Stimulated activated CD8-positive, alpha-beta memory T cell treated with anti-CD3 and anti-CD28 coated beads, Interleukin-7, amount 100 ng/mL, for 24 hours (primary cell): ENCODE data around the gene ADAM23.

Experiments
- DNase-seq: peaks from one replicate; pipeline ENCODE4 v3.0.0-alpha.2; 2020; ENCODE audit warnings: low read depth

ADAM23 gene

DNA sequence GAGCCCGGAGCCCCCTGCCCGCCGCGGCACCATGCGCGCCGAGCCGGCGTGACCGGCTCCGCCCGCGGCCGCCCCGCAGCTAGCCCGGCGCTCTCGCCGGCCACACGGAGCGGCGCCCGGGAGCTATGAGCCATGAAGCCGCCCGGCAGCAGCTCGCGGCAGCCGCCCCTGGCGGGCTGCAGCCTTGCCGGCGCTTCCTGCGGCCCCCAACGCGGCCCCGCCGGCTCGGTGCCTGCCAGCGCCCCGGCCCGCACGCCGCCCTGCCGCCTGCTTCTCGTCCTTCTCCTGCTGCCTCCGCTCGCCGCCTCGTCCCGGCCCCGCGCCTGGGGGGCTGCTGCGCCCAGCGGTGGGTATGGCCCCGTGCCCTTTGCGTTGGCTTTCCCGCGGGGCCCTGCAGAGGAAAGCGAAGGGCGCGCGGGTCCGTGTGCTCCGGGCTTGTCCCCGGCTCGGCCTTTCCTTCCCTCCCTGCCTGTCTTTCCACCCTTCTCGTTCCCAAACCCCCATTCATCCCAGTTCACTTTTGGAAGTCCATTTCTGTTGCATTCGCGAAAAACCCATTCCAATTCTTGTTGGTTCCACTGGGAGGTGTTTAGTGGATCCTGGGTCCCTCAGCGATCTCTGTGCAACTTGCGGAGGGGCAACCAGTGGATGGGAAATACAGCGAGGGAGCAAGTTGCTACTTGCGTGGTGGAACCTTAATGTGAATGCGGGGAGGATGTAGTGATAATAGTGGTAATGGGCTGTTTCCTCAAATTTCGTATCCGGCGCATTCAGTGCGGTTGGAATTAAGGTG is 599 bp downstream of the ADAM23 start:
- no peak for DNase-seq

DNA sequence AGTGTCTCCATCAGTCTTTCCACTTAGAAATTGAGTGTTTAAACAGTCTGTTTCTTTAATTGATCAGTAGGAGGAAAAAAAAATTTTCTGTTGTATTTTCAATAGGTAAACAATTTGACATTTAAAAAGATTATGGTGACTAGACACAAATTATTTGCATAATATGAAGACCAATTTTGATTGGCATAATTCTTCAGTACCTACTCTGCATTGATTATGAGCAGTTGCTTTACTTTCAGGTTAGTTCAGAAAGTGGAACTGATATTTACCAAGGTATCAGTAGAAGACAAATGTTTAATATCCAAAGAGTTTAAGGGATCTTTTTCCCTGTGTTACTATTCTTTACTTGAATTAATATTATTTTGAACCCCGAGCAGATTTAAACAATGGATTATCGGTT is 2.6 kb downstream of the ADAM23 start:
- DNase-seq, result no peak

DNA sequence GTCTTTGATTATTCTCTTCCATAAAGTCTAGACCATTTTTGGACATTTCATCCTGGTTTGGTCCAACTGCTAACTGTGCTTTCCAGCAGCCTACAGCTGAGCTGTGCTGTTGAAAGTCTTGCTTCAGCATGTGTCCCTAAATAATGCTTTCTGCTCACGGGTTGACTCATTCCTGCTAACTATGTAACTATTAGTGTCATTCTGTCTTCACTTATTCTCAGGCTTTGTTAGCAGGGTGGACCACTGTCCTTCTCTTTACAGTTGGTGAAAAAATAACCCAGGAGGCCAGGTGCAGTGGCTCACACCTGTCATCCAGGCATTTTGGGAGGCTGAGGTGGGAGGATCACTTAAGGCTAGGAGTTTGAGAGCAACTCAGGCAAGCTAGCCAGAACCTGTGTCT is 8.9 kb downstream of the ADAM23 start:
- DNase-seq, result no peak

DNA sequence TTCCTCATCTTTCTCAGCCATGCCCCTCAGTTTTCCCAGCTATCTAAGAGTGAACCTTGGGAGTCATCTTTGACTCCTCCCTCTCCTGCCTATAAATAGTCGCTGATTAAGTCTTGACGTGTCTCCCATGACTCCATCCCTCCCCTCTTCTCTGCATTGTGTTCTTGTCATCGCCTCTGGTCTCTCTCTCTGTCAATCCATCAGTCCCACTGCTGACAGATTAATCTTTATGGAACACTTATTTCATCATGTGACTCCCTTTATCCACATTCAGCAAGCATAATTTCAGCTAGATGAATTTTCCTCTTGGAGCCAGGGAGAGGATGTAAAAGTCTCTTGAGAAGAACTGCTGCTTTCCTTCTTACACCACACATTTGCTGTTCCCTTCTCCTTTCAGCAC is 9.4 kb downstream of the ADAM23 start:
- DNase-seq, result no peak

DNA sequence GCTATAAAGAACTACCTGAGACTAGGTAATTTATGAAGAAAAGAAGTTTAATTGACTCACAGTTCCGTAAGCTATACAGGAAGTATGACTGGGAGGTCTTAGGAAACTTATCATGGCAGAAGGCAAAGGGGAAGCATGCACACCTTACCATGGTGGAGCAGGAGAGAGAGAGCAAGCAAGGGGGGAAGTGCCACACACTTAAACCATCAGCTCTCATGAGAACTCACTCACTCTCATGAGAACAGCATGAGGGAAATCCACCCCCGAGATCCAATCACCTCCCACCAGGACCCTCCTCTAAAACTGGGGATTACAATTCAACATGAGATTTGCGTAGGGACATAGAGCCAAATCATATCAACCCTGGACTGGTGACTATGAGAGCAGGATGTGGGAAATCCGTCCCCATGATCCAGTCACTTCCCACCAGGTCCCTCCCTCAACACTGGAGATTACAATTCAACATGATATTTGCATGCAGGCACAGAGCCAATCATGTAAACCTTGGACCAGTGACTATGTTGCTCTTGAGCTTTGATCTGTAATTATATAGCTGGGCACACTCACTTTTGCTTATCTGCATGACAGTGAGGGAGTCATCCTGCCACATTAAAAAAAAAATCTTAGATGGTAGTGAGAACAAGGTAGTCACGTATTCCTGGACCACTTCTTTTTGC is 12.9 kb downstream of the ADAM23 start:
- DNase-seq, result no peak

DNA sequence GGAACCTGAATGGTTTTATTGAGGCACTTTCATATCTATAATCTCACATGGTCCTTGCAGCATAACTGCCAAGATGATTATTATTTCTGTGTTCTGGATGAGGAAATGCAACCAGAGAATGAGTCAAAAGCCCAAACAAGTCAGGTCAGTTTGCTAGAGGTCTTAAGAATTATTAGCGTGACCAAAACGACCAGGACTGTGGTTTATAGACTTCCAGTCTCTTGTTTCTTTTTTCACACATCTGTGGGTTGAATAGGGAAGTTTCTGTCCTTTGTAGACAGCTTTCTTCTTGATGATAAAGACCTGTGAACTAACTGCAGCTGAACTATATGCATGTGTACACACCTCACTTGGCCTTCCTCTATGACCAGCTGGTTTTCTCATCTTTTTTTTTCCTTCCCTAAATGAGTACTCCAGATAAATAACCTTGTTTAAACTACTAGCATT is 13.9 kb downstream of the ADAM23 start:
- no peak for DNase-seq

DNA sequence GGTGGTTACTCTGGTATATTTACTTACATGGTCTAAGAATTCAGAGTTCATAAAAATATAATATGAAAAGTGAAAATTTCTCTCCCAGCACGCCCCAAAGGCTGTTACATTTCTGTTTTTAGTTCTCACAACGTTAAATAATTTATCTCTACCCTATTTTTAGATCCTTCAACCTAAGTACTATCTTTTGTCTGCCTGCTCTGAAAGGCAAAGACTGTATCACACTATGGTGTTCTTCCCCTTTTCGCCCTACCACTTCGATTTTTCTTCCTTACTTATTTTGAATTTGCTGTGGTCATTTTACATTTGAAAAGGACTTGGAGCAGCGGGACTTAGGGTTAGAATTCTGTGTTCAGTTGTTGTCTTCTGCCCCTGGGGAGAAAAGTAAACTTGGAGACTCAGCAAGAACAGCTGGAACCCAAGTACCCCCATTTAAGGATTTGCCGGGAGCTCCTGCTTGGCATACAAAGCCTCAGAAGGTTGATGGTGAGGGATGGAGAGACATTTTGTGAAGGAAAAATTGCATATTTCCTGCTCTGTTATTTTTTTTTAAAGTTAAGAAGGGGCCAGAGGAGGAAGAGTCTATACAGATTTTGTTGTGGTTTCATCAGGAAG is 19.0 kb downstream of the ADAM23 start:
- no peak for DNase-seq

DNA sequence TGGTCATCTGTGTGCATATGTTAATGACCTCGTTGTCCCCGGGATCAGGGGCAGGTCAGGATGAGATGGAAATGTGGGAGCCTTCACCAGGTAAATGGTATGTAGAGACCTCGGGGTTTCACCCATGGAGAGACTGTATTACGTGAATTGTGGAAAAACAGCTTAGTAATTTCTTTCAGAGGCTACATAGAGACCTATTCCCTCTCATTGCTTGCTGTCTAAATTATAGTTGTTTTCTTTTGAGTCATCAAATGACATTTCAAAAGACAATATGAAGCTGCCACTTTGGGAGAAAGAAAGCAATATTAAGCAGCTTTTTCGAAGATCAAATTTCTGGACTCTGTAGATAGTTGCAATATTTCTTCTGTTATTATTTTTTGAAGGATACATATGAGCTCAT is 20.4 kb downstream of the ADAM23 start:
- DNase-seq, result no peak

DNA sequence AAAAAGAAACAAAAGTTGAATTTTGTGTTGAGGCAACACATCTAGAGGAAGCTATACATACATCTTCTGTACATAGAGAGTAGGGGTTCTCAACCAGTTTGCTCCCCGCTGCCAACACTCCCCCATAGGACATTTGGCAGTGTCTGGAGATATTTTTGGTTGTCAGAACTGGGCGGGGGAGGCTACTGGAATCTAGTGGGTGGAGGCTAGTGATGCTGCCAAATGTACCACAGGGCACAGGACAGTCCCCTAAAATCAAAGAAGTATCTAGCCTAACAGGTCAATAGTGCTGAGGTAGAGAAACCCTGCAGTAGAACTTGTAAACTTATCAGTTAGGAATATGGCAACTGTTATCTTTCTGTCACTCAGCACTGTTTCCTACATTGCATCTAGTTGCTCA is 21.3 kb downstream of the ADAM23 start:
- DNase-seq, result no peak

DNA sequence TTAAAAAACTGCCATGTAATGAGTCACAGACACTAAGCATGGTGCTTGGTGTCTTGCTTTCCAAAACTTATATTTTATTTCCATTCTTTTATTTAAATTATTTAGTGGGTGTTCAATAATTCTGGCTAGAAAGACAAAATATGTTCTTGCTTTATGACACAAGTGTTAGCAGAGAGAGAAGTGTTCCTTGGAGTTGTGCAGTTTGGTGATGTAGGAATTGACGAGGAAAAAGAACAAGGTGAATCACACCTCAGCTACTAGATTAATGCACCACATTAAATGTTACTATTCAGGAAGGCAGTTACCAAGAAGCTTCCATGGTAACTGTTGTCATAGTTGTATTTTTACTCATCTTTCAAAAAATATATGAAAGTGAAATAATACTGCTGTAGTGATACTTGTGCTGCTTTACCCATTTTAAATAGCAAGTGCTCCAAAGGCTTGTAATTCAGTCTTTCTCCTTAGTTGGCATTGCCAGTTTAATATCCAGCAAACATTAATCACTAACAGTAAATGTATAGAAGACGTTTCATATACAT is 28.3 kb downstream of the ADAM23 start:
- no peak for DNase-seq

DNA sequence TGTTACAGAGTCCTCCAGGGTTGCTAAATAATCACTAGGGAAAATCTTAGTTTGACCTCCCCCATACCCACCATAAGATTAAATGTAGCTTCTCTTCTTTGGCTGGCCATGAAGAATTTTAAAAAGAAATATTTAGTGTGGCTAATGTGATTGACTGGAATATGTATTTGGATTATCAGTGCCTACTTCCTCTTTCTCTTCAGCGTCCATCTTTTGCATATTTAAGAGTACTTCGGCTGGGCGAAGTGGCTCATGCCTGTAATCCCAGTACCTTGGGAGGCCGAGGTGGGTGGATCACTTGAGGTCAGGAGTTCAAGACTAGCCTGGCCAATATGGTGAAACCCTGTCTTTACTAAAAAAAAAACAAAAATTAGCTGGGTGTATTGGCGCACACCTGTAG is 28.8 kb downstream of the ADAM23 start:
- DNase-seq, result no peak

DNA sequence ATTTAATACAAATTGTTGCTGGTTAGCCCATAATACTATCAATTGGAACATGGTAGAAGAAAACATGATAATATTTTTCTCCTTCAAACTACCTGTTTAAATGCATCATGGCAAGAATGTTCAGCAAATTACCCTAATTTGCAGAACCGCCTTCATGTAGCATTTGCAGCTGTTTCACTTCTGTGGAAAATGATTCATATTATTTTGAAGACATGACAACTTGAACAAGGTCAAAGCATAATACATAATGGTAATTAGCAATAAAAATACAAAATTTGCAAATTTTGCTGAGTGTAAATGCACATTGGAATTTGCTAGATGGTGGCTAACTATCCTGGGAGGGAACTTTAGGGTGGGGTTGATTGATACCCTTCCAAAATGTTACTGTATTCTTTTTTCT is 30.8 kb downstream of the ADAM23 start:
- no peak for DNase-seq

DNA sequence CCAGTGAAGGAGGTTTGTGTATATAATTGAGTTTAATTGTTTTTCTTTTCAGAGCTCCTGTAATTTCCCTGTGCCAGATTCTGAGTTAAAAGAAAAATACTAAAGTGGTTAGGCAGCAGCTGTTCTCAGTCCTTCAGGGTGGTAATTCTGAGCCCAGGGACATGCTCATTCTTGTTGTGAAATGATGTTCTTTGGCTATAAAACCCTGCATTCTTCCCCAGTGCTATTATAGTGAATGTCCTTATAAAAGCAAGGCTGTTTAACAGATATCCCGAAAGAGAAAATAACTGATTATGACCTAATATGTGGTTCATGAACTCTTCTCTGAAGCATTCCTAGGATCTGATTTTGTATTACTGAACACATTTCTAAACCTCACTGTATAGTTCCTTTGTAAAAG is 34.0 kb downstream of the ADAM23 start:
- DNase-seq, result no peak

DNA sequence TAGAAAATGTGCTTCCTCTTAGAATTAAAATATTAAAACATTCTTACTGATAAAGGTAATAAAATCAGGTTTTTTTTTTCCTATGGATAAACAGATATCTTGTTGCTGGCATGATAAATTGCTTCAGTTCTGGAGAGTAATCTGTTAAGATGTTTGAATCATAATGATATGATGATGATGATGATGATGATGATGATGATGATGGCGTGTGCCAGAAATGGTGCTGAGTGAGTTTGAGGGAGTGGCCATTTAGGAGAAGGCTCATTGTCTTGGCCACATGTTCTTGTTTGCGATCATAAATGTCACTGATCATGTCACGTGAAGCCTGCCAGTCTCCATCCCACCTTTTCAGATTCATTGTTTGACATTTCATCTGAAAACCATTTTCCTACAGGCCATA is 35.0 kb downstream of the ADAM23 start:
- DNase-seq, result no peak

DNA sequence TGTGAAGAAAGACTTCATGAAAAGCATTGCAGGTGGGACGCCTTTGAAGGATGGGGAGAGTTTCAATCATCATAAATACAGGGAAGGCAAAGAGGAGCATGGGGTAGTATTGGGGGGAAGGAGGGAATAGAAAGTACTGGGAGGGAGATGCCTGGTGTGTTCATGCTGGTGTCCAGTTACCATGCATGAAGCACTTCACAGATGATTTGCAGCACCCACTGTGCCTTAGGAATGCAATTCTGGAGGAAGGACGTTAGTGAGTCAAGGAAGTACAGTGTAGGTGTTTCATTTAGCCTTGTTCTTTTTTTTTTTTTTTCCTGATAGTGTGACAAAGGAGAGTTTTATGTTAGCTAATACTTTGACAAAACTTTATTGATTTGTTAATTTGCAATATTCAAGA is 36.8 kb downstream of the ADAM23 start:
- DNase-seq, result no peak

DNA sequence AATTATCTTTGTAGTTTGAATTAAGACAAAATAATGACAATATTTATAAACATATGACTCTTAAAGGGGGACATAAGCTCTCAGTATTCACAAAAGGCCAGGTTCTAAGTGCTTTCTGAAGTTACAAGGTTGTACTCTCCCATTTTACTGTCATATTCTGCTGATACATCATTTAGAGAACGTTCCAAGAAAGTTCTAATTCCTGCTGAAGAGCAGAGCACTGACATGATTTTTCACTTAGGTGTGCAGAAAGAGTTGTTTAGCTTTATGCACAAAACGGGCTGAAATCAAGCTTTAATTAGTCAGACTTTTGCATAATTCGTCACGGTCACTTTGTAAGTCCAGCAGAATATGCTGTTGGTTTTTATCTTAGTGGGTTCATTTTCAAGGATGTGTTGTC is 37.3 kb downstream of the ADAM23 start:
- no peak for DNase-seq

DNA sequence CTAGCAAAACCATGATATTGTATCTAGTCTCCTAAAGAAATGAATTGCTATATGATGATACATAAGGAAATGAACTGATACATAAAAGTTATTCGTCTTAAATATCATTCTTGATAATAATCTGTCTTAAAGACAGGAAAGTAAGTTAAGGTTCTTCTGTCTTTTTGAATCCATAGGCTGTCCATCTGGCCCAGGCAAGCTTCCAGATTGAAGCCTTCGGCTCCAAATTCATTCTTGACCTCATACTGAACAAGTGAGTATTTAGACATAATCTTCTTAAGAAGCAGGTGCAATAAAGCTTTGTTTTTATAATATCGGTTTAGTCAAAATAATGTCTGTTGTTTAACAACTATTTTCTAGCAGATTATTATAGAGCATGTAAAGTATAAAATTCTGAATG is 37.7 kb downstream of the ADAM23 start:
- DNase-seq, result no peak

DNA sequence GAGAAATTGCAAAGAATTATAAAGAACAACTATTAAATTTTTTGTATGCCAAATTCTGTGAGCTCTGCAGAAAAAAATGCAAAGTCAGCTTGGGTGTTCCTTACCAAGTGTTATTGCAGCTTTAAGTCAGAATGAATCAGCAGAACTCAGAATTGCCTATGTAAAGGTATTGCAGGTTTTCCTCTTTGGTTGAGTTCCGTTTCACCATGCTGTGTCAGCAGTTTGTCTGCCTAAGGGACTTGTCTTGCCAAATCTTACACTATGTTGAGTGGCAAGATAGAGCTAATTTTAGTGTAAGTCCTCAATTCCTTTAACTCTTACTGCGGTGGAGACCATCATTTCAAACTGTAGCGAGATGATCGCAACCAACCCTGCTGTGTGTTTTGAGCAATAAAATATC is 38.8 kb downstream of the ADAM23 start:
- no peak for DNase-seq

DNA sequence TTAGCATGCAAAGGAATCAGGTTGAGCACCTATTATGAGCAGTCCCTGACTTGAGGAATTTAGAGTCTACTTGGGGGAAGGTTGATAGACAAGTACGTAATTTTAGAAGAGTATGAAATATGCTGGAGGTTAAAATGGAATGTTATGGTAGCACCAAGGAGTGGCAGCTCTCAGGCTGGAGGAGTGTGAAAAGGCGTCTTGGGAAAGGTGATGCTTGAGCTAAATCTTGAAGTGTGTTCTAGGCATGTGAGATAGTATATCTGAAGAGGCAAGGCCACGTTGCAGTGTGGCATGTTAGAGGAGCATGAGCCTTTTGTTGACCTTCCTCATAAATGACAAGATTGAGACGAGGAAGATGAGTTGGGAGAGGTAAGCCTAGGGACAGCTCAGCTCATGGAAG is 39.3 kb downstream of the ADAM23 start:
- no peak for DNase-seq

DNA sequence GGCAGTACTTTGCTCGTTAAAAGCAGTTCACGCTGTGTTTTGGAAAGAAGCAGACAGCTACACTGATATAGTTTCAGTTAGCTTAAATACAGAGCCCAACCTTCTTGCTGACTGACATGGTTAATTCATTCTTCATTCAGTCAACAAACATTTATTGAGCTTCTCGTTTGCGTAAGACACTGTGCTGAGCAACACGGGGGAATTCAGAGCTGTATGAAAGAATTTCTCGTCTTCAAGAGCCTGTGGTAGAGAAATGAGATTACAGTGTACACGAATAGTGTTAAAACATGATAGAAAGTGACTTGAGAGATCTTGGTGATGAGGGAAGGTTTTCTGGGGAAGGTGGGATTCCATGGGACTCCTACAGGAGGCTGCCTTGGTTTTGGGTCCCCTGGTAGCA is 44.7 kb downstream of the ADAM23 start:
- no peak for DNase-seq

DNA sequence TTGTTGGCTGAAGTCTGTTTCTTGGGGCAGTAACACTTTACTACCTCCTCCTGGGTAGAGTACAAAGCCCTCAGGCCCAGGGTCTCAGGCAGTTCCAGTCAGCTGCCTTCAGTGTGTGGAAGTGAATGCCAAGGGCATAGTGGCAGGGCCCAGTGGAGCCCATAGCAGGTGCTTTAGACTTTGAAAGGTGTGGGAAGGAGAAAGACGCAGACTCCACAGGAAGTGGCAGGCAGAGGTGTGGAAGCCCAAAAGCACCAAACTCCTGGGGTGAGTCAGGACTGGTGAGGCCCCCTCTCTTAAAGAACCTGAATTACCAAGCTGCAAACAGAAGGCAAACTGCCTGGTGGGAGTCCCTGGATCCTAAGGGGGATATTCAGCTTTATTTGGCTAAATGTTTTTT is 45.3 kb downstream of the ADAM23 start:
- no peak for DNase-seq

DNA sequence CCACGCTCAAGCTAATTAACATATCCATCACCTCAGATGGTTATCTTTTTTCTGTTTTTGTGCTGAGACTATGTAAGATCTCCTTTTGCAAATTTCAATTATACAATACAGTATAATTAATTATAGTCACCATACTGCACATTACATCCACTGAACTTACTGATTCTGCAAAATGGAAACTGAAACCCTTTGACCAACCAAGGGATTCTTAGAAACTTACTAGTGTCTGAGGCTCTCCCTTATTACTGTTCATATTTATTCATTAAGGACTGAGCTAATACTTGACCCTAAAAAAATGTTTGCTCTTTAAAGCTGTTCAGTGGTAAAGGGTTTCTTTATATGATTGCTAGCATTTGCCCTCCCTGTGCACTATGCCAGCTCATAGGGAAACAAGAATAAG is 50.7 kb downstream of the ADAM23 start:
- DNase-seq, result no peak

DNA sequence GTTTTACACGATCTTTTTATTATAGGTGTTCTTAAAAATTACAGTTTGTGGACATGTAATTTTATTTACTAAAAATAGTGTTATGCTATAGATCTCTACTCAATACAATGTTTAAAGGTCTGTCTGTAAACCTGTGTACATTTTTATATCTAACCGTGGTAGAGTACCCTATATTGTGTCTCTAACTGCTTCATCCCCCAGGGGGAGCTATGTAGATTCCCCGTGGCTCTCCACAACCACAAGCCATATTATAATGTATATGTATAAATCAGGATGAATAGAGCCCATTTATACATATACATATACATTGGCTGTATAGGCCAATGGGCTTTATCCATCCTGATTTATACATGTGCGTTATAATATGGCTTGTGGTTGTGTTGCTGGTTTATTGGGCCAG is 59.4 kb downstream of the ADAM23 start:
- DNase-seq, result no peak
